K562 treated with DMSO at 1 percent for 48 hours (cell line): Measurements from ENCODE around the gene PIKFYVE. TPM values are rescaled to one million over a fixed set of nuclear protein-coding genes. Genes with fewer than 3 reads are reported as not detected.

ENCODE experiments used
- total RNA-seq: library from RNA; unstranded; fragments of 300-600 nt; gene quantifications from 2 replicates; pipeline ENCODE4 v1.2.3, GENCODE V29; 2022; ENCODE audit warnings: low replicate concordance; ENCODE audit errors: extremely low read depth

Gene PIKFYVE, protein sequence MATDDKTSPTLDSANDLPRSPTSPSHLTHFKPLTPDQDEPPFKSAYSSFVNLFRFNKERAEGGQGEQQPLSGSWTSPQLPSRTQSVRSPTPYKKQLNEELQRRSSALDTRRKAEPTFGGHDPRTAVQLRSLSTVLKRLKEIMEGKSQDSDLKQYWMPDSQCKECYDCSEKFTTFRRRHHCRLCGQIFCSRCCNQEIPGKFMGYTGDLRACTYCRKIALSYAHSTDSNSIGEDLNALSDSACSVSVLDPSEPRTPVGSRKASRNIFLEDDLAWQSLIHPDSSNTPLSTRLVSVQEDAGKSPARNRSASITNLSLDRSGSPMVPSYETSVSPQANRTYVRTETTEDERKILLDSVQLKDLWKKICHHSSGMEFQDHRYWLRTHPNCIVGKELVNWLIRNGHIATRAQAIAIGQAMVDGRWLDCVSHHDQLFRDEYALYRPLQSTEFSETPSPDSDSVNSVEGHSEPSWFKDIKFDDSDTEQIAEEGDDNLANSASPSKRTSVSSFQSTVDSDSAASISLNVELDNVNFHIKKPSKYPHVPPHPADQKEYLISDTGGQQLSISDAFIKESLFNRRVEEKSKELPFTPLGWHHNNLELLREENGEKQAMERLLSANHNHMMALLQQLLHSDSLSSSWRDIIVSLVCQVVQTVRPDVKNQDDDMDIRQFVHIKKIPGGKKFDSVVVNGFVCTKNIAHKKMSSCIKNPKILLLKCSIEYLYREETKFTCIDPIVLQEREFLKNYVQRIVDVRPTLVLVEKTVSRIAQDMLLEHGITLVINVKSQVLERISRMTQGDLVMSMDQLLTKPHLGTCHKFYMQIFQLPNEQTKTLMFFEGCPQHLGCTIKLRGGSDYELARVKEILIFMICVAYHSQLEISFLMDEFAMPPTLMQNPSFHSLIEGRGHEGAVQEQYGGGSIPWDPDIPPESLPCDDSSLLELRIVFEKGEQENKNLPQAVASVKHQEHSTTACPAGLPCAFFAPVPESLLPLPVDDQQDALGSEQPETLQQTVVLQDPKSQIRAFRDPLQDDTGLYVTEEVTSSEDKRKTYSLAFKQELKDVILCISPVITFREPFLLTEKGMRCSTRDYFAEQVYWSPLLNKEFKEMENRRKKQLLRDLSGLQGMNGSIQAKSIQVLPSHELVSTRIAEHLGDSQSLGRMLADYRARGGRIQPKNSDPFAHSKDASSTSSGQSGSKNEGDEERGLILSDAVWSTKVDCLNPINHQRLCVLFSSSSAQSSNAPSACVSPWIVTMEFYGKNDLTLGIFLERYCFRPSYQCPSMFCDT (N-terminal part only)
- not detected in 2 replicates for total RNA-seq

DNA sequence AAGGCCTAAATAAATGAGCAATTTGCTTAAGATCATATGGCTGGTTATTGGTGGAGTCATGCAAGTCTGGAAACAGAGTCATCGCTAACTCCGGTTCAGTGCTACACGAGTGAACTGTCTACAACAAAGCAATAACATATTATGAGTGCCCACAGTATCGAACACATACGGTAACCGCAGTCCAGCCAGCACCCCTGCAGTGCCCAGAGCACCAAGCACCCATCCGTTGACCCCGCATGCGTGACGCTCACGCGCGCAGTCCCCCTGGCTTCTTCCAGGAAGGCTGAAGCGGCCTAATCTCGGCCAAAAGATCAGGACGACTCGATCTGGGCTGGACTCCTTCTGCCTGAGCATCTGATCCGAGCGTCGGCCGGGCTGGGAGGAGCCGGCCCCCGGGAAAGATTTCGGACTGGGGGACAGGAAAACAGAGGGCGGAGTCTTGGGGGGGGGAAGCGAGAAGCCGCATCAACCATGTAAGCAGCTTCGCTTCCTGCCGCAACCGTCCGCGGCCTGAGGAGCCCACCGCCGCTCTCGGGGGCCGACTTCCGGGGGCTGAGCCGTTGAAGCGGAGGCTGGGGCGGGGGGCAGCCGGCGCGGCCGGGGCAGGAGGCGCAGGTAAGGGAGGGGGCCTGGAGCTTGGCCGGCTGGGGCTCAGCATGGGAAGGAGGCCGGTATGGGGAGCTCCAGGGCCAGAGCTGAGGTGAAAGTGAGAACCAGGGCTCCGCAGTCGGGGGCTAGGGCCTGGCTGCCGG lies at the start of gene PIKFYVE:
TSS of gene PIKFYVE (plus strand) at position 455 of the 752 bp plus-strand sequence. CDS start 5,265 bp downstream, outside the sequence.

DNA sequence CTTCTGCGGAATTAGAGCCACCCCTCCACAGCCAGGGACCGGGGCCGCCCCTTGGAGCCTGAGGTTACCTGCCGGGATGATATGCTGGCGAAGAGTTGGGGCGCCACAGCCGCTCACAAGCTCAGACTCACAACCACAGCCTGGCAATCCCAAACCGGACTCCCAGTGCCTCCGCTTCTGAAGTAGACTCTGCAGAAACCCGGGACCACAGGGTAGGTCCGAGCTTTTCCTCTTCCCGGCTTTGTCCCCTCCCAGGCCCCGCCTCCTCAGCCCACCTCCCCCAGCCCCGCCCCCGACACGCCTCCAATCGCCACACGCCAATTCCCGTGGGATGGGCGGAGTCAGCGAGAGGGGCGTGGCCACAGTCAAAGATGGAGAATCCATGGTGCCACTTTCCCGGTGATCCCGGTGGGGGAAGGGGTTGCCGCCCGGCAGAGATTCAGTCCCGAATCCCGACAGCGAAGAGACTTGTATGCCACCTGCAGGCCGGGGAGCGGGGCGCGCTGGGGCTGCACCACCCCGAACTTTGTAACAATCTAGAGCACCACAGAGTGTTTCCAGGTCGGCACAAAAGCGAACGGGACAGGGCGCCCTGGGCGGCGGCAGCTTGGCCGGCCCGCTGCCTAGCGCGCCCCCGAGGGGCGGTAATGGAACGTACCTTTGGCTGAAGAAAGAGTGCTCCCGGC lies 11.0 kb upstream of the PIKFYVE start, which contains the start of gene IDH1:
TSS of gene IDH1 (minus strand) at position 201 of the 686 bp plus-strand sequence. CDS start 3,520 bp downstream, outside the sequence.

DNA sequence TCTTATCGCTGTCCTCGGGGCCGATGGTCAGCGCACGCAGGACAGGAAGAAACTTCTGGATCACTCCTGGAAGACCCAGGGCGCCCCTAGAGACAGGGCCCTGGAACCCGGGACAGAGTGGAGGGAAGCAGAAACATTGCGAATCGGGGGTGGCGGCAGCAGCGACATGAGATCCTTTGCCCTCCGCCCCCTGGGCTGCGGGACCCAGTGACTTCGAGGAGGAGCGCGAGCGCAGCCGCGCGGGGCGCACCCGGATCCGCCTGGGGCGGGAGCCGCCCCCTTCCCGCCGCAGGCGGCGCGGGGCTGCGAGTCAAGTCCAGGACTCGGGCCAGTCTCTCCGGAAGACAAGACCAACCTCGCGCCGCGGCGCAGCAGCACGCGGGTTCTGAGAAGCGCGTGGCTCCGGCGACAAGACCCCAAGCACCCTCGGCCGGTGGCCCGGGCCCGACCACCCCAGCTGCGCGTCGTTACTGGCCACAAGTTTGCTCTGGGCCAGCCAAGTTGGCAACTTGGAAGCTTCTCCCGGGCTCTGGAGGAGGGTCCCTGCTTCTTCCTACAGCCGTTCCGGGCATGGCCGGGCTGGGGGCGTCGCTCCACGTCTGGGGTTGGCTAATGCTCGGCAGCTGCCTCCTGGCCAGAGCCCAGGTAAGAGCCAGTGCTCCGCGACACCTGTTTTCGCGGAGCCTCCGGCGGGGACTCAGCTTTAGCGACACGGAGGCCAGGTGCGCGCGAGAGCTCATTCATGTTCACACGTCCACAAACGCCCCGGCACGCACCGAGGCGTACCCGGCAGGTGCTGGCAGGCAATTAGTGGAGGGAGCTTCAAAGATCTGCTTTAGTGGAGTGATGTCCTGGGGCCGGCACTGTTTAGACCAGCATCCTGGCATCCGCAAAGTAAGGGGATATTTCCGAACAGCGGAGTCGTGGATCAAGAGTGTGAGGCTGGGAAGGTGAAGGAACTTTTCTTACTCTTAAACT lies 140.7 kb downstream of the PIKFYVE start, which contains the start of gene PTH2R:
TSS of gene PTH2R (plus strand) at position 319 of the 978 bp plus-strand sequence. CDS start at position 571, 252 bp downstream.

Other genes starting within 250 kb of the PIKFYVE start
- gene PLEKHM3, start 240.7 kb upstream of the PIKFYVE start, total RNA-seq, result not detected in 2 replicates
- gene CRYGD, start 141.7 kb upstream of the PIKFYVE start, total RNA-seq, result not detected in 2 replicates
- gene CRYGC, start 136.4 kb upstream of the PIKFYVE start, total RNA-seq, result not detected in 2 replicates
- gene CRYGB, start 120.1 kb upstream of the PIKFYVE start, total RNA-seq, result not detected in 2 replicates
- gene CRYGA, start 102.7 kb upstream of the PIKFYVE start, total RNA-seq, result not detected in 2 replicates
- gene C2orf80, start 76.2 kb upstream of the PIKFYVE start, total RNA-seq, result not detected in 2 replicates
- gene IDH1, start 11.2 kb upstream of the PIKFYVE start, total RNA-seq, result not detected in 2 replicates
- gene PTH2R, start 140.5 kb downstream of the PIKFYVE start, total RNA-seq, result not detected in 2 replicates